Measurements from ENCODE around the gene DTX3L. TPM values are rescaled to one million over a fixed set of nuclear protein-coding genes. Genes with fewer than 3 reads are reported as not detected.
A peak's percentile ranks its signal among the peaks of the same experiment; 100 is the strongest.

The DTX3L gene
- total and polyA plus RNA-seq, 2 of the 13 experiments (the other 11 are each of a cell fraction or from before 2014, with no cell fraction given): 2.5 to 10.9 TPM

GRCh38 chr3:122559906-122560305 is 4.2 kb upstream of the DTX3L start (continued):
- TF ChIP-seq ZNF550 (CRISPR knock-in tag; IDR thresholded peaks at IDR 0.05; ENCODE audit: borderline replicate concordance): no peak
- TF ChIP-seq LRRFIP1 (CRISPR knock-in tag; conservative IDR thresholded peaks at IDR 0.05): no peak
- no peak for TF ChIP-seq SMAD3 (CRISPR knock-in tag; IDR thresholded peaks at IDR 0.05)

GRCh38 chr3:122560680-122561079 is 3.5 kb upstream of the DTX3L start:
- no peaks in the 10 kb centered on the region for H3K36me3 ChIP-seq (replicated peaks in 1 of 2; ENCODE audit: control insufficient read depth in 1 of 2, insufficient read depth in 2 of 2, low read length in 2 of 2)
- 53% methylated on average over 1 of the region's 1 CpG for WGBS (ENCODE audit: low lambda C conversion rate)
- H3K27me3 ChIP-seq (ENCODE audit: control insufficient read depth in 1 of 2, insufficient read depth in 2 of 2, low read length in 2 of 2): no peaks in the 10 kb centered on the region
- no peaks in the 10 kb centered on the region for H3K9me3 ChIP-seq (ENCODE audit: low read length)
- BruUV-seq (replicated peaks): no TSS peak
- peaks cover 2% of the 10 kb centered on the region for H3K79me2 ChIP-seq (ENCODE audit: insufficient read depth, low read length)
- intact Hi-C loops (cut with micrococcal nuclease; ENCODE audit: unreplicated experiment): loop anchor here (1.0 to 2.0 kb wide), 3 partner anchors 90 to 119 kb away; no protein-coding TSS in a partner anchor
- no peaks in the 10 kb centered on the region for H4K20me1 ChIP-seq (ENCODE audit: insufficient read depth, low read length)
- ATAC-seq (no peak), DNase-seq (ENCODE audit: low spot score) (peak; percentile 58), FAIRE-seq (no peak)
- no peak overlapping the region for H3K4me3 ChIP-seq (replicated peaks in 1 of 3; ENCODE audit: insufficient read depth in 1 of 3, low read depth in 2 of 3, low read length in 3 of 3)
- peaks cover 26% of the 10 kb centered on the region for H3K4me1 ChIP-seq (ENCODE audit: insufficient read depth, low read length)
- in situ Hi-C loops (cut with HindIII; ENCODE audit: extremely low pct_ligation_motif_present, low pct_unique_long_range_greater_than_20kb): no loop called here
- no peak overlapping the region for H2AFZ ChIP-seq (ENCODE audit: low read length)
- no peak overlapping the region for H3K9ac ChIP-seq (ENCODE audit: insufficient read depth, low read depth, low read length)
- ChIA-PET CTCF (ENCODE audit: low intra/inter-chr PET ratio, low total read pairs) (interaction anchor here (1.5 to 4.0 kb wide), 3 partner anchors 100 to 120 kb away, joined by 4 to 39 read pairs (median 6); partner anchors contain the start of gene PARP14), POLR2A (no interaction called here)
- no peak overlapping the region for H3K27ac ChIP-seq (ENCODE audit: extremely low read length, insufficient read depth, low read length)
- no peak overlapping the region for H3K4me2 ChIP-seq (ENCODE audit: low read depth, low read length)
- no peak for TF ChIP-seq ETV6 (CRISPR knock-in tag; conservative IDR thresholded peaks at IDR 0.05)
- no peak for TF ChIP-seq ZBTB40 (IDR thresholded peaks at IDR 0.05)
- TF ChIP-seq ZBTB40 (CRISPR knock-in tag; IDR thresholded peaks at IDR 0.05): no peak
- TF ChIP-seq CCAR2 (optimal IDR thresholded peaks at IDR 0.05; ENCODE audit: low read depth, low read length): no peak
- no peak for TF ChIP-seq E2F5 (CRISPR knock-in tag; conservative IDR thresholded peaks at IDR 0.05)
- TF ChIP-seq PHF21A (CRISPR knock-in tag; IDR thresholded peaks at IDR 0.05): no peak
- TF ChIP-seq CHD4 (IDR thresholded peaks at IDR 0.05; ENCODE audit: borderline replicate concordance, low read length): no peak
- TF ChIP-seq RXRB (CRISPR knock-in tag; IDR thresholded peaks at IDR 0.05; ENCODE audit: borderline replicate concordance): no peak
- no peak for TF ChIP-seq RAD51 (IDR thresholded peaks at IDR 0.05; ENCODE audit: borderline replicate concordance)

Measured in HepG2 (cell line).